SU-DHL-6 (cell line): ENCODE results near the gene EFEMP1.
"Not testable (repeated sequence)": the region's sequence is repeated elsewhere in the genome, so short reads cannot be mapped to it uniquely, and the experiment has no call there.

Experiments
- H2AFZ ChIP-seq: fragments of 200-600 bp; sonication (generic); 2 replicates; pipeline ENCODE4 v1.6.1; 2014; ENCODE audit warnings: low read depth, mild to moderate bottlenecking, moderate library complexity, mixed read lengths, antibody characterized with exemption, low read length; ENCODE audit not compliant: severe bottlenecking
- H3F3A ChIP-seq: fragments of 200-600 bp; shearing (Covaris generic); 2 replicates; pipeline ENCODE4 v1.6.0; 2016; ENCODE audit warnings: antibody characterized with exemption, mild to moderate bottlenecking; ENCODE audit not compliant: insufficient read depth
- H3K27ac ChIP-seq: fragments of 200-600 bp; sonication (generic); 2 replicates; pipeline ENCODE4 v1.5.1; 2016; ENCODE audit warnings: low read depth, mild to moderate bottlenecking, low read length, moderate library complexity, mixed read lengths
- H3K27me3 ChIP-seq: fragments of 200-600 bp; sonication (generic), shearing (Covaris generic); 2 replicates; pipeline ENCODE4 v1.6.0; 2014; ENCODE audit warnings: mild to moderate bottlenecking, low read length
- H3K36me3 ChIP-seq: fragments of 200-600 bp; sonication (generic); 2 replicates; pipeline ENCODE4 v1.6.1; 2014; ENCODE audit warnings: mild to moderate bottlenecking, low read length, mixed read lengths
- H3K4me2 ChIP-seq: fragments of 300-600, 200-600 bp; shearing (Covaris generic), sonication (generic); 2 replicates; pipeline ENCODE4 v1.6.0; 2014; ENCODE audit warnings: low read length, low read depth, mild to moderate bottlenecking; ENCODE audit not compliant: poor library complexity, severe bottlenecking
- H3K4me3 ChIP-seq: fragments of 200-600 bp; sonication (generic); 2 replicates; pipeline ENCODE4 v1.5.1; 2014; ENCODE audit warnings: antibody characterized with exemption, low read length, mild to moderate bottlenecking, mixed read lengths; ENCODE audit not compliant: insufficient read depth, poor library complexity, severe bottlenecking
- H3K79me2 ChIP-seq: fragments of 200-600 bp; sonication (generic); 2 replicates; pipeline ENCODE4 v1.6.1; 2014; ENCODE audit warnings: mild to moderate bottlenecking, low read length, moderate library complexity; ENCODE audit not compliant: insufficient read depth
- H3K9ac ChIP-seq: fragments of 200-600 bp; sonication (generic); 2 replicates; pipeline ENCODE4 v1.7.0; 2014; ENCODE audit warnings: mild to moderate bottlenecking, low read length
- H3K9me2 ChIP-seq: fragments of 200-600 bp; sonication (generic); replicated peaks from 2 replicates; pipeline ENCODE4 v1.6.1; 2014; ENCODE audit warnings: low read length; ENCODE audit not compliant: insufficient read depth
- H3K9me3 ChIP-seq: fragments of 200-600 bp; sonication (generic); 2 replicates; pipeline ENCODE4 v1.6.1; 2014; ENCODE audit warnings: low read length, mixed read lengths; ENCODE audit not compliant: insufficient read depth
- H4K20me1 ChIP-seq: fragments of 200-600 bp; sonication (generic); 2 replicates; pipeline ENCODE4 v1.6.1; 2014; ENCODE audit warnings: low read depth, mild to moderate bottlenecking, antibody characterized with exemption, low read length, moderate library complexity, mixed read lengths
- CTCF ChIP-seq: fragments of 200-600 bp; sonication (generic); IDR thresholded peaks from one replicate; pipeline ENCODE4 v1.5.1; 2017; ENCODE audit warnings: antibody characterized with exemption, mild to moderate bottlenecking, low read length, moderate library complexity; ENCODE audit not compliant: insufficient read depth, poor library complexity, severe bottlenecking
- EZH2phosphoT487 ChIP-seq: fragments of 200-600 bp; sonication (generic), shearing (Covaris generic); conservative IDR thresholded peaks from 2 replicates; pipeline ENCODE4 v1.6.1; 2018; ENCODE audit warnings: mild to moderate bottlenecking, antibody characterized with exemption, low read length, moderate library complexity, mixed read lengths

Gene EFEMP1

GRCh38 chr2:55827855-55828254 is 95.7 kb downstream of the EFEMP1 start:
- no peaks in the 10 kb centered on the region for H3K9me3 ChIP-seq
- no peaks in the 10 kb centered on the region for H4K20me1 ChIP-seq
- no peaks in the 10 kb centered on the region for H3K36me3 ChIP-seq
- no peaks in the 10 kb centered on the region for H3K79me2 ChIP-seq
- no peak overlapping the region for H3K4me2 ChIP-seq
- H3K9ac ChIP-seq, result no peak overlapping the region
- H3F3A ChIP-seq, result no peaks in the 10 kb centered on the region
- H3K27me3 ChIP-seq, result no peaks in the 10 kb centered on the region
- TF ChIP-seq EZH2phosphoT487 (no peak), CTCF (no peak)
- no peak overlapping the region for H3K4me3 ChIP-seq
- H3K9me2 ChIP-seq, result no peaks in the 10 kb centered on the region
- no peak overlapping the region for H3K27ac ChIP-seq
- H2AFZ ChIP-seq, result no peak overlapping the region

- H4K20me1 ChIP-seq, H2AFZ ChIP-seq, H3K4me3 ChIP-seq, H3K27me3 ChIP-seq, H3K4me2 ChIP-seq, H3K27ac ChIP-seq, H3F3A ChIP-seq, H3K9me3 ChIP-seq, H3K9ac ChIP-seq, H3K9me2 ChIP-seq, H3K79me2 ChIP-seq, H3K36me3 ChIP-seq: not testable (repeated sequence)
Measured at GRCh38 chr2:55827428-55827827, 96.2 kb downstream of the EFEMP1 start.

GRCh38 chr2:55826246-55826645 is 97.3 kb downstream of the EFEMP1 start:
- Histone ChIP-seq H4K20me1 (no peaks in the 10 kb centered on the region), H3F3A (no peaks in the 10 kb centered on the region), H3K27ac (no peak overlapping the region), H3K9me2 (no peaks in the 10 kb centered on the region), H3K4me3 (no peak overlapping the region), H3K27me3 (no peaks in the 10 kb centered on the region), H3K9me3 (no peaks in the 10 kb centered on the region), H3K79me2 (no peaks in the 10 kb centered on the region), H2AFZ (no peak overlapping the region), H3K36me3 (no peaks in the 10 kb centered on the region), H3K4me2 (no peak overlapping the region), H3K9ac (no peak overlapping the region)
- TF ChIP-seq CTCF, result no peak
- no peak for TF ChIP-seq EZH2phosphoT487

- H3K9me2 ChIP-seq, result no peaks in the 10 kb centered on the region
- H3K4me2 ChIP-seq, result no peak overlapping the region
- H3K27ac ChIP-seq, result no peak overlapping the region
- no peaks in the 10 kb centered on the region for H4K20me1 ChIP-seq
- no peak overlapping the region for H3K9ac ChIP-seq
- H2AFZ ChIP-seq, result no peak overlapping the region
- H3K27me3 ChIP-seq, result no peaks in the 10 kb centered on the region
- no peaks in the 10 kb centered on the region for H3K9me3 ChIP-seq
- H3K79me2 ChIP-seq, result no peaks in the 10 kb centered on the region
- H3F3A ChIP-seq, result no peaks in the 10 kb centered on the region
- H3K4me3 ChIP-seq, result no peak overlapping the region
- H3K36me3 ChIP-seq, result no peaks in the 10 kb centered on the region
- TF ChIP-seq EZH2phosphoT487 (no peak), CTCF (no peak)
Measured at GRCh38 chr2:55824551-55825096, 99.0 kb downstream of the EFEMP1 start.
